Measurements from ENCODE around the gene CREM.
"Not testable (repeated sequence)": the region's sequence is repeated elsewhere in the genome, so short reads cannot be mapped to it uniquely, and the experiment has no call there.

The CREM gene

GRCh38 chr10:35126530-35127288, at the start of gene CREM:
Gene CREM (plus strand): TSS chr10:35126846. CDS start chr10:35137836, 10,990 bp downstream.
- peak; percentile 98 for DNase-seq

- no peak for DNase-seq
These were observed 47.4 kb upstream of the CREM start for GRCh38 chr10:35079265-35079664.

GRCh38 chr10:35079763-35080162, 46.9 kb upstream of the CREM start:
- no peak for DNase-seq

DNA sequence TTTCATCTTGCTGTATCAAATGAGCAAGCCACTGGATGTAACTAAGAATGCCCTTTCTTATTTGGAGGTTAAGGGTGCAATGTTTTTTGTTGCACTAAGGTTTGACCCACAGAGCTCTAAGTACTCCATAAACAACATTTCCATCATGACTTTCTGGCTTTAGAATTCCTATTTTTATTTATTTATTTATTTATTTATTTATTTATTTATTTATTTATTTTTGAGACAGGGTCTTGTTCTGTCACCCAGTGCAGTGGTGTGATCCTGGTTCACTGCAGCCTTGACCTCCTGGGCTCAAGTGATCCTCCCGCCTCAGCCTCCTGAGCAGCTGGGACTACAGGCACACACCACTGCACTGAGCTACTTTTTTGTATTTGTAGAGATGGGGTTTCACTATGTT, 46.4 kb upstream of the CREM start:
- DNase-seq, result not testable (repeated sequence)

DNA sequence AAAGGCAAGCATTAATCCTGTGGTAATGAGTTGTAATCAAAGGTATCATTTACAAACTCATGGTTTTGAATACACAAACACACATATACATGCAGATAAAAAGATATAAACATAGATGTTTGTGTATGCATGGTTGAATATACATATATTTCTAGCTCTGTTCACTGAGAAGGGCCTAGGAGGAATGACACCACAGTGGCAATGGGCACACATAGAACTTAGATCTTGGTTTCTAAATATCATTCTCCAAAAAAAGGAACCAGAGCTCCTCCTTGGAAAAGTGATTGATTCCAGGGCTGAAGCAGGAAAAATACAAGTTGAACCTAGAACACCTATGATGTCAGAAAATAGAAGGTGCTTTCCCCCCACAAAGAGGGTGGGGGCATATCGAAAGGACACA, 43.4 kb upstream of the CREM start:
- DNase-seq, result no peak

DNA sequence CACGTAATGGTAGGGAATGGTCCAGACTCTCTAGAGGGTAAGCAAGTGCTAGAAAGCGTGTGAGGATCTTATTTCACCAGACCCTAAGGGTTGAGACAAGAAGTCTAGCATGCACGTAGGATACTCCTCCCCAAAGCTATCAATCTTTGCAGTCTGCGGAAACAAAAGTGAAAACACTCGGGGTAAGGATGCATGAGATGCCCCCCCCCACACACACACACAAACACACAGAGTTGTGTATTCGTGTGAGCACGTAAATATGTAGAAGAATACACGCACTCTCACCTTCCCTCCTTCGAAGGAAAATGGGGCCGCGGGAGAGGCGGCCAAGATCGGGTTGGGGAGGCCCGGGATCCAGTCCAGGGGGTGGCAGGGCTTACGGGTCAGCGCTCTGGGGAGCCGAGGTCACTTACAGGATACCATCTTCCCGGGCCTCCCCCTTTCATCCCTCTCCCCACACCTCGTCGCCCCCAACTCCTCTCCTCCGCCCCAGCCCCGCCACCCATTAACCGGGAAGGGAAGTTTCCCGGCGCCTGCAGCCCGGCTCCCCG, 37.0 kb upstream of the CREM start:
- no peak for DNase-seq

GRCh38 chr10:35090162-35090954, 36.3 kb upstream of the CREM start, which contains the start of gene CUL2:
Gene CUL2 (minus strand): TSS chr10:35090341. CDS start chr10:35071317, 19,024 bp downstream.
- peak; percentile 95 for DNase-seq

- DNase-seq, result no peak
These were observed 34.5 kb upstream of the CREM start for GRCh38 chr10:35091994-35092790.

- no peak for DNase-seq
These were observed 33.8 kb upstream of the CREM start for GRCh38 chr10:35092851-35093250.

GRCh38 chr10:35096312-35096711, 30.3 kb upstream of the CREM start:
- no peak for DNase-seq

DNA sequence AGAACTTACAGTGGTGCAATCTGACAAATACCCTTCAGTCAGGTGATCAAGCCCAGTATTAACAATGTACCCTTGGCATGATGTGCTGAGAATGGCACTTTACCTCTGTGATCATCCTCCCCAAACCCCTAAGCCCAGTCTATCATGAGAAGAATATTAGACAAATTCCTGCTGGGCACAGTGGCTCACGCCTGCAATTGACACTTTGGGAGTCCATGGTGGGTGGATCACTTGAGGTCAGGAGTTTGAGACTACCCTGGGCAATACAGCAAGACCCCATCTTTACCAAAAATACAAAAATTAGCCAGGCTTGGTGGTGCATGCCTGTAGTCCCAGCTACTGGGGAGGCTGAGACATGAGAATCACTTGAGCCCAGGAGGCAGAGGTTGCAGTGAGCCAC, 29.1 kb upstream of the CREM start:
- DNase-seq, result no peak

- DNase-seq, result no peak
These were observed 22.8 kb upstream of the CREM start for GRCh38 chr10:35103882-35104281.

- DNase-seq, result no peak
These were observed 14.1 kb upstream of the CREM start for GRCh38 chr10:35112571-35112970.

DNA sequence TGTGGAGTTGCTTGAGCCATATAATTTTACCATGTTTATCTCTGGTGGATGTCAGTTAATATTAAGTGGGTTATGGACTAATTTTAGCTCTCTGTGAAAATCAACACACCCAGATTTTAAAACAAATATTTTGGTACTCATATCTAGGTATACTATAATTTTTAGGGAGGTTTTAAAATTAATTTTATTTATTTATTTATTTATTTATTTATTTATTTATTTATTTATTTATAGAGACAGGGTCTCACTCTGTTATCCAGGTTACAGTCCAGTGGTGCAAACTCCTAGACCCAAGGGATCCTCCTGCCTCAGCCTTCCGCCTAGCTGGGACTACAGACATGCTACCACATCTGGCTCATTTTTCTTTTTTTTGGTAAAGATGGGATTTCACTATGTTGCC, 7.3 kb upstream of the CREM start:
- DNase-seq, result no peak

GRCh38 chr10:35124540-35124939, 2.1 kb upstream of the CREM start:
- no peak for DNase-seq

DNA sequence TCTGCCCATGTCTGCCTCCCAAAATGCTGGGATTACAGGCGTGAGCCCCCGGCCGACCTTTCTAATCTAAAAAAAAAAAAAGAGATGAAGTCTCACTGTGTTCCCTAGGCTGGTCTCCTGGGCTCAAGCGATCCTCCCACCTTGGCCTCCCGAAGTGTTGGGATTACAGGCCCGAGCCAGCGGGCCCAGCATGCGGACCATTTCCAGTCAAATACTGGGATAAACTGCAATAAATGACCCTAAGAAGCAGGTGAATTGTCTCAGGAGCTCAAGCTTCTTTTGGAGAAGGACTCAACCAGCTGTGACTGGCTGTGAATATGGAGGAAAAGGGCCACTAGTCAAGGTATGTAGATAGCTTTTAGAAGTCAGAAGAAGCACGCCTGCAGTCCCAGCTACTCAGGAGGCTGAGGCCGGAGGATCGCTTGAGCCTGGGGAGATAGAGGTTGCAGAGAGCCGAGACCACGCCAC, 550 bp upstream of the CREM start:
- DNase-seq, result no peak

DNA sequence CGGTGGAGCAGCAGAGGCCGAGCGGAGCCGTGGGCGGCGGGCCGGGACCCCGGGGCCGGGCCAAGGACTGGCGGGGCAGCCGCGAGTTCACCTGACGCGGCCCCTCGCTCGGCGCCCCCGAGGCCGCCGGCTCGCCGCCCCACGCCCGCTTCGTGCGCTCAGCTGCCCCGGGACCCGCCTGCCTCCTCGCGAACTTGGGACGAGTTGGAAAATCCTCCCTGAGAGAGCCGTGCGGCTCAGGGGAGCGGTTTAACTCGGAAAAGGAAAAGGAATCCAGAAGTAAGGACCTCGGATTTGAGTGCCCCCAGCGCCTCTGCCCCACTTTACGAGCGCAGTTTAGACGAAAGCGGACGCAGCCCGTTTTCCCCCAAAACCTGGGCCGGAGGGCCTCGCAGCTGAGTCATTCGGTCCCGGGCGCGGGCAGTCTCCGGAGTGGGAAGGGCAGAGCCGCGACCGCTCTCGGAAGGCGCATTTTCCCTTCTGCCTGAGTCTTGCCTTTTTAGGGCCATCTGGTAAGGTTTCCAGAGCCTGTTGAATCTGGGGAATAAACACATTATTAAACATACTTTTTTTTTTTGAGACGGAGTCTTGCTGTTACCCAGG, 744 bp downstream of the CREM start:
- DNase-seq, result peak; percentile 73

- no peak for DNase-seq
These were observed 2.6 kb downstream of the CREM start for GRCh38 chr10:35129185-35129674.

GRCh38 chr10:35130663-35131062, 4.0 kb downstream of the CREM start:
- no peak for DNase-seq

GRCh38 chr10:35132727-35133126, 6.1 kb downstream of the CREM start:
- DNase-seq, result no peak

DNA sequence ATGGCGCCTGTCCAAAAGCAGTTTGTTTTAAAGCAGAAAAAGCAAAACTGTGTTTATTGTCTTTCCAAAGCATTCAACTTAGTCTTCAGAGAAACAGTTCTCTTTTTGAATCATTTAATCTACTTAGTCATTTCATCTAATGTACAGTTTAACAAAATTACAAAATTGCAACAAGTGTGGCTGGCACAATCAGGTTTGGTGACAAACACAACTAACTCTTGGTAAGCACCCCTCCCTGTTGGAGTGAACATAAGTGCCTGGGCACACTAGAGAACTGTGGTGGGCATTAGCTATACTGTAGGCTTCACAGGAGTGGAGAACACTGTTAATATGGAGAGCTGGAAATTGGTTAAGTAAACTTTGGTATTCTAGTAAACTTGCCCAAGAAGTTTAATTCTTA, 6.9 kb downstream of the CREM start:
- no peak for DNase-seq

- DNase-seq, result no peak
These were observed 9.2 kb downstream of the CREM start for GRCh38 chr10:35135861-35136260.

Data from left hindlimb (tissue), 1 donor.